ENCODE results near the gene NOD1.

The NOD1 gene

DNA sequence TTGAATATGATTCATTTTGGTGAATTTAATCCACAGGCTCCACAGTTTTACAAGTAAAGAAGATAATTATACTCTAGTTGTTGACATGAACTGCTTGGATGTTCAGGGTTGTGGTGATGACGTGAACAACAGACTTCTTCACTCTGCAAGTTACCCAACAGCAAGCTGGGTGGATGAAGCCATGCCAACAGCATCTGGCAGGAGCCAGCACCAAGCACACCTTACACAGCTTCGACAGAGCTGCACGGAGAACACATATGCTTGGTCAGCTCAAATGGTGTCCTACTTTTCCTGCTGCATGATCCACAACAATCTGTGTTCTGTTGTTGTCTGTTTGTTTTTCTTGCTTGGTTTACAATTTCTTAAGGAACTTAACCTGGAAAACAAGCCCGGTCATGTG, 9.8 kb downstream of the NOD1 start:
- no peak for DNase-seq

DNA sequence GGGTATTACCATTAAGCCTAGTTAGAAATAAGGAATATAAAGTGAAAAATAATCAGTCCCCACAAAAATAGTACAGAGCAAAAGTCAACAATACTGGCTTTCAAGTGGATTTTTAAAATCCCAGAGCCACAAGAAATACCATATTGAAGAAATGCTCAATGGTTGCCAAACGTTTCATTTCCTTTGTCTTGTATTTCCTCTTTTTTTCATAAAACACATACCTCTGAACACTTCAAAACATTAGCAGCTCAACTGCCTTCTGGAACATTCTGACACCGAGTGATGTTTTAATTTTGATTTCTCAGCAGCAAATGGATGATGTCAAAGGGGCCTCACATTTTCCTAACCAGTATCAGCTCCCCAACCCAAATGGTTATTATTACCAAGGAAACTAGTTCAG, 10.5 kb downstream of the NOD1 start:
- DNase-seq, result no peak

DNA sequence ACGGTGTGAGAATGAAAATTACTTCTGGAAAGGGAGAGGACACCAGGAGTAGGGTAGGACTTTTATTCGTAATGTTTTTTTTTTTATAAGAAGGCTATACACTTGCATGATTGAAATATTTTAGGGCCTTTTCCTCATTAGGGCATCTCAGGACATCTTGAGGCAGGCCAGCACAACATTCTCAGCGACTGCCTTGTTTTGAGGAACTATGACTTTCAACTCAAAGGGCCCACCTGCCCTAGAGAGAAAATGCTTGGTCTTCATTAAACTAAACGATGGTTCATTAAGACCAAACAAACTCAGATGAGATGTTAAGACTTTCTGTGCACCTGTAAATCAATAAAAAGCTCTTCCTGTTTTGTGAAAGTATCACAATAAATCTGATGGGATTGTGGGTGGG, 11.3 kb downstream of the NOD1 start:
- no peak for DNase-seq

DNA sequence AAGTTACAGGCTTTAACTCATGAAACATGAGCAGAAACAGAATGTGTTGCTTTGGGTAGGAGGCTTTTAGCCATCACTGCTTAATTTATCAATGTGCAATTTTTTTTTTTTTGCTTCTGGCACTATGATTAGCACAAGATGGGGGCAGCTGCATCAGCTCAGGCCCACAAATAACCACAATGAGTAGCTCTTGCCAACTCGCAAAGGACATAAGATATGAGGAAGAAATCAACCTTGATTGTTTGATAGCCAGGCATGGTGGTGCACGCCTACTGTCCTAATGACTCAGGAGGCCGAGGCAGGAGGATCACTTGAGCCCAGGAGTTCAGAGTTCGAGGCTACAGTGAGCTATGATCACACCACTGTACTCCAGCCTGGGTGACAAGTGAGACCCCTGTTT, 12.3 kb downstream of the NOD1 start:
- no peak for DNase-seq

DNA sequence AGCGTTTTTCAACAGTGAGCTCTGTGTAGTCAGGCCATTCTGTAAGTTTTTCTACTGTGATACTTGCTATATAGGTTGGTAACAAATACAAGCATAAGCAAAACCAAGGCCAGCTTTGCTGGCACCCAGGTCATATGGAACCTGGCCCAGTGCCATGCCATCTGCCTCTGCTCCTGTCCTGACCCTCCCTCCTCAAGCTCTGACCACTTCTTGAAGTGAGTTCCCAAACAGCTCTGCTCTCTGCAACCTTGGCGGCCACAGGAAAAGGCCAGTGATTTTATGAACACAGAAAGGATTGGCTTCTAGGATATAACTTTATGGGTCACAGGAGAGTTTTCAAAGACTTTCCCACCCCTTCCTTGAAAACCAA, 12.8 kb downstream of the NOD1 start:
- no peak for DNase-seq

DNA sequence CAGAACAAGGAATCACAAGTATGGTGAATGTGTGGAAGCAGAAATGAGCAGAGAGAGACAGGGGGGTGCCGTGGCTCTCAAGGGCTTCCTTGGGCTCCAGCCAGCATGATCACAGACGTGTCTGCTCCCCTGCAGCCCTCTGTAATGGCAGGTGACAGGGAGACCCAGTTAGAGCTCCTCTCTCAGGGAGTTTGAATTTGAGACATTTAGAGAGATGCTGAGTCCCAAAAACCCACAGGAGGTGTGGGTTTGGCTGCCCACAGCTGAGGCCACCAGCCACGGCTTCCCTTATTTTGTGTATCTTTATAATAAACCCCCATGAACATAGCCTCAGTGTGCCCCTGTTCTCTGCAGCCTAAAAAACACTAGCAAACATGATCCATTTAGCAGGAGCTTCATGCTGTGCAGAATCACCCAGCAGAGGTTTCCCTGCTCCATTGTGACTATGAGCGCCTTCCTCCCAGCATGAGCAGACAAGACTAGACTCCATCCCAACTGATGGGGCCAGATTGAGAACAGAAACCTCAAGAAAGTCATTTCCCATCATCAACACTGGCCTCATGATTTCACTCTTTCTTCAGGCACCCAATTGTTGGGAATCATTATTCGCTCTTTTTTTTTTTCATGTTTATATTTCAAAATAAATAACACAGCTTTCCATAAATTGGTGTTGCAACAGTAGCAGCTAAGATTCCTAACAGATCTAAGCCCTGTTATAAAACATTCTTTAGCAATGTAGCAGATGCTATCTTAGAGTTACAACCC, 13.4 kb downstream of the NOD1 start:
- no peak for DNase-seq

DNA sequence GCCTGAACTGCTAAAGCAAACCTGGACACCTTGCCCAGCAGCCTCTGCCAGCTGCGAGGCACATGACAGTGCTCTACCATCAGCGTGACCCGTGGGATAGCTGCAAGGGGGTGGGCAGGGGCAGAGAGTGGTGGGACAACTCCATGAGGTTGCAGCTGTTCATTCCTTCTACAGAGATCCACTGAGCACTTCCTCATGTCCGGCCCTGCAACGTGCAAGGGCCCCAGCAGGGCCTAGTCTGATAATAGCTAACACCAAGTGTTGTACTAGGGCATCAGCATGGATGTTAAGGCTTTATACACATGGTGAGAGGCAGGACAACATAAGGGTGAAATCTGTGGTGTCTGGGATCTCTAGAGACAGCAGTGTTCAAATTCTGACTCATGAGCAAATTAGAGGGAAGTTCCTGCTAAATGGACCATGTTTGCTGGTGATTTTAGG, 14.3 kb downstream of the NOD1 start:
- no peak for DNase-seq

DNA sequence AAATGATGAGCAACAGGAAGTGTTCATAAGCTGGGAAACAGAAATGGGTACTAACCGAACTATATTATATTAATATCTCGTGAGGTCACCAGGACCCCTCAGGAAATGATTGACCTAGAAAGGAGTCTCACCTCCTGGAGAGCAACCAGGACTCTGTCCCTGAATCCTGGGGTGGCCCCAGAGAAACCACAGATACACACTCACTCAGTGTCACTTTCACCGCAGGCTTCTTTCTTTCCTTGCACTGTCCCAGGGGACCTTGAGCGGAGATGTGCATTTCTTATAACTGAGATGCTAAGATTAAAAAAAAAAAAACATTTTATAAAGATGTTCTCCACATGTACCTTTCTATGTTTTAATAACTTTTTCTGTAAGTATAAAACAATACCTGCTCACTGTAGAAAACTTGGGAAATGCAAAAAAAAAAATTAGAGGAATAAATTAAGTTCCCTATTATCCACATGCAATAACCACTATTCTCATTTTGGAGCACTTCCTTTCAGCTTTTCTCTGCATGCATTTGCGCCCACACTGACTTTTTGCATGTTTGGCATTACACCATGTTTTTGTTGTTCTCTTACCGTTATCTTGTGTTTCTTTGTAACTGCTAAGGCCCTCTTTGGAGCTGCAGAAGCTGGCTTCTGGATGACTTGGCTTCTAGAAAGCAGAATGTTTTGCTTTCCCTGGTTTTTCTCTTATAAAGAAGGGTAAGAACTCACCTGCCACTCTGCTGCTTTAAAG, 15.0 kb downstream of the NOD1 start:
- DNase-seq, result no peak

DNA sequence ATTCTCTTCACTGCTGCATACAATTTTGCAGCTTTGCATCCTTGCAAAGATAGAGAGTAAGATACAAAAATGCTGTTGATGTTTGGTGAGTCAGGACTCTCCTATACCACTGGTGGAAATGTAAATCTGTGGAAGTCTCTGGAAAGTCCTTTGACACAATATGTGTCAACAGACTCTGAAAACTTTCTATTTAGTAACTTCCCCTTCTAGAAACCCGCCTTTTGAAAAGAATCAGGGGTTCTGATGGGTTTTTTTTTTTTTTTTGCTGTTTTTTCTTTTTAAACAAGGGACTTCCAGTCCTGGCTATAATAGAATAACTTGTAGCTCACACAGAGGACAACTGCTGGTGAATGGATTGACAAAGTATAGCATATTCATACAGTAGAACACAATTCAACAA, 16.4 kb downstream of the NOD1 start:
- DNase-seq, result no peak

DNA sequence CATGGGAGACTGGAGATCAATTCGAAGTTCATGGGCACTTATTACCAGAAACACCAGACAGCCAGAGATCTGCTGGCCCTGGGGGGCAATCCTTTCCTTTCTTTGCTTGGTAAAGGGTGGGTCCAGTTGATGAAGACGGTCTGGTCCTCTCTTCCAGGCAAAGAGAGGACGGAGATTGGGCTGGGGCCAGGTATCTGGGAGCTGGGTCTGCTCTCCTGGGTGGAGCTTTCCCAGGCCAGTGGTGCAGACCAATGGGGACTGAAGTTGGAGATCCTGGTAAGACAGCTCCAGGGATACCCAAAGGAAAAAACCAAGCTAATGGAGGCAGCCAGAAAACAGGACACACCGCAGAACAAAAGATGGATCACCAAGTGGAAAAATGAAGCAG, 18.3 kb downstream of the NOD1 start:
- DNase-seq, result no peak

DNA sequence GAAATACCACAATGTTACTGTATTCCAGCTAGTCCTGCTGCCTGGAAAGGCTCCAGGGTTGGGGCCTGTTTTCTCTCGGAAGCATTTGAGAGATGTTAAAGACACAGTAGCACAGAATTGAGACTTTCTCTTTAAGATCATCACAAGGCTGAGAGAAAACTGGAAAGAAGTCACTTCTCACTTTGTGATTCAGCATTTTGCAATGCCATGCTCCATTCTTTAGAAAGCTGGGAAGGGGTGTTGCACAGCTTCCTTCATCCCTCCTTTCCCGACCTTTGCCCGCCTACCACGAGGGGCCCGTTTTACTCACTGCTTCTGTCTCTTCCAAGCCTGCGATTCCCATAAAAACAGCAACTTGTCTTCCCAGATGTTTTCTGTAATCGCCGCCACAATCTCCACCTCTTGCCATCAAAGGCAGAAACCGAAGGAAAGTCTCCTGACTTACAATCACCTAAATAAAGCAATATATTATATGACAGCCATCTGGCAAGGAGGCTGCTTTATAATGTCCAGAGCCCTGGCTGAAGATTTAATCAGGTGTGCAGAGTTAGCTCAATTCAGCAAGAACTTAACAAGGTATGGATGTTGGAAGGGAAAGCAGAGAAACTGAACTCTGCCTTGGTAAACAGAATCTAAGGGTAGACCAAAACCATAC, 18.9 kb downstream of the NOD1 start:
- no peak for DNase-seq

DNA sequence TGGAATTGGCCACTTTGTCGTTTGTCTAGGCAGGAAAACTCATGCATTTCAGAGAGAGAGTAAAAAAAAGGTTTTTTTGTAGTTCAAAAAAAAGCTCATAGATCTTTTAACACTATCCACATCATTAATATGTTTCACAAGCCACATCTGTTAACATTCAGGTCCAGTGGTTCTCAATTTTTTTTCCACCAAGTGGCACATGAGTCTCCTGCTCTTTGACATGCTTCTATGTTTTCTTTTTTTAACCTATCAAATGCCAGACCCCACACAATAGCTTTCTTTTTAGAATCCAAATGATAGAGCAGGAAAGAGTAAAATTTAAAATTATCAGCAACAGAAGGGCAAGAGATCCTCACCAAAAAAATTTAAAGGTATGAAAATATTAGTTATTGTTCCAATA, 20.3 kb downstream of the NOD1 start:
- no peak for DNase-seq

DNA sequence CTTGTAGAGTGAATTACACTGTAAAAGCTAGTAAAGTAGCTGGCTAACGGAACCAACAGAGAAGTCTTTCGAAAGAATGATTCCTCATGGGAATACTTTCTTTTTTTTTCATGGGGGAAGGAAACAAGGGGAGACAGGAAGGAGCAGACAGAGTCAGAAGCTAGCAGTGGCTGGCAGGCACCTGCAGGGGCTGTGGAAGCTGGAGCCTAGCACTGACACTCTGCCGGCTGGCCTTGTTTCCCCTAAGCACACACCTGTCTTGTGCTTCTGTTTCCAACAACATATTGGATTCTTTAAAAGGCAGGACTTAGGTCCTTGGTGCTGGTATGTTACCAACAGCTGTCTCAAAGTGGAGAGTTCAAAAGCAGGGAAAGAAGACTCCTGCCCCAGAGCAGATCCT, 24.7 kb downstream of the NOD1 start:
- DNase-seq, result no peak

DNA sequence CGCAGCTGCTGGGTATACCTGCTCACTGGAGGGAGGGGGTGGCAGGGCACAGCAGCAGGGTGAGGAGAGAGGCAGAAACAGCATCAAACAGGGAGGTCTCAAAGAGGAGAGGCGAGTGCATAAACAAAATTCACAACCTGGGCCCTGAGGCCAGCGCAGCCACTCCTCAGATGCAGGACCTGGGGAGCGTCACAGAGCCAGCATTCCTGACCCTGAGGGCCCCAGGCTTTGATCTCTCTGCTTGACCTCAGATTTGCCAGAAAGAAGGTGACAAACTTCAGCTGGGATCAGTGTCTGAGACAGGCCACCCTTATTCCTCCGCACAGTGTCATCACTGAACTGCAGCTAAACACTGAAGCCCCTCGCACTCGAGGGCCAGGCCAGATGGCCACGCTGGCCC, 25.6 kb downstream of the NOD1 start:
- DNase-seq, result no peak

DNA sequence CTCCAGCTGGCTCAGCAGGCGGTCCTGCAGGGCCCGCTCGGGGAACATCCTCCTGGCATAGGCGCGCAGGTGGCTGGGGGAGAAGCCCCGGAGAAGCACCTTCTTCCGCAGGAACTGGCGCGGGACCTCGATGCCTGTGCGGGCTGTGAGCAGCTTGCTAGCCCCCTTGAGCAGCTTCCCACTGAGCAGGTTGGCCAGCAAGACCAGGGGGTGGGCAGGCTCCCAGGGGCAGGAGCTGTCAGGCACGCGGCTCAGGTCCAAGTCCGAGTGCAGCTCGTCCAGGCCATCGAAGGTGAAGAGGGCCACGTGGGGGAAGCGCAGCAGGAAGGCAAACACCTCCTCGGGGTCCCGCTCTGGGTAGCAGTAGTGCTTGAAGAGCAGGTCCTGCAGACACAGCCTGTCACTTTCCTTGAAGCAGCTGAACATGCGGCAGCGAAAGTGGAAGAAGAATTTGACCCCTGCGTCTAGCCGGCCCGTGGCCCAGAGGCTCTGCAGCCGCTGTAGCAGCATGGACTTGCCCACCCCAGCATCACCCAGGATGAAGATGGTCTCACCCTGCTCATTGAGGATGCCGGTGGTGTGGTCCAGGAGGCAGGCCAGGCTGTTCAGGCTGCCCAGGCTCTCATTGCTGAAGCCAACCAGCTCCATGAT, 26.2 kb downstream of the NOD1 start:
- DNase-seq, result no peak

DNA sequence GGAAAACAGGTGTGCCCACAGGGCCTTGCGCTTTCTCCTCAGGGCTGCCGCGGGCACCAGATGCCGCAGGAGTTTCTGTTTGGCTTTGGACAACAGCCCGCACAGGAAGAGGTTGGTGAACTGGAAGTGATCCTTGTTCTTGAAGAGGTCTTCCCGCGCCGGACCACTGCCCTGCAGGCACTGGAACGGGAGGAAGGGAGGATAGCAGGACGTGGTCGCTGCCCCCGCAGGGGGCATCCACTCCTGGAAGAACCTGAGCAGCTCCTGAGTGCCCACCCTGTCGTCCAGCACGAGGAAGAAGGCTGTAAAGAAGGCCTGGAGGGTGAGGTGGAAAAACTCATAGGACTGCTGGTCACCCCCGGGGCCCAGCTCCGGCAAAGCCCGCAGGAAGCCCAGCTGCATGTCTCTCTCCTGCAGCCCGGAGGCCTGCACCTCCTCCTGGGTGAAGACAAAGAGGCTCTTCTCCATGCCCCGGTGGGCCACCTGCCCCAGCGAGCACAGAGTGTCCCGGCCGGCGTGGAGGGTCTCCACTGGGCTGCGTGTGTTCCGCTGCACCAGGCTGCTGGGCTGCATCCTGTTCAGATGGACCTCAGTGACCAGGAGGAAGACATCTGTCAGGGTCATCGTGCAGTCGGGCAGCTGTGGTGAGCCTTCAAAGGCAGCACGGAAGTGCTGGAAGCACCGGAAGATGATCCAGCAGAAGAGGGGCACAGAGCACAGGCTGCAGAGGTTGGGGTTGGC, 26.9 kb downstream of the NOD1 start:
- DNase-seq, result no peak

DNA sequence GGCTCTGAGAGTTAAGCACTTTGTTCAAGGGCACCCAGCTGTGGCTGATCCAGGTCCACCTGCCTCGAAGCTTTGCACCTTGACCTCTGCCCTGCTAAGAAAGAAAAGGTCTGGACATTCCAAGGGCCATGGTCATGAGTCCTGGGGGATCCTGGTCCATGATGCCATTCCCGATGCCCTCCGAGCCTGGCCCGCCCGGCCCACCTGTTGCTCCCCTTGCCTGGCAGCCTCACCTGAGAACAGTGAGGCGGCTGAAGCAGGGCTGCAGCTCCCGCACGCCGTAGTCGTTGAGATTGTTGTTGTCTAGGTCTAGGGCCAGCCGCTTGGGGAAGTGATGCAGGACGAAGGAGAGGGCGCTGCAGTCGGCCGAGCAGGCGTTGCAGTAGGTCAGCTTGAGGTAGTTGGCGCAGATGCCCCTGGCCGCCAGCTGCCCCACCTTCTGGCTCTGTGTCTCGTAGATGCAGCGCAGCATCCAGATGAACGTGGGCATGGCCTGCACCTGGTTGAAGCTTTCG, 27.5 kb downstream of the NOD1 start:
- DNase-seq, result no peak

DNA sequence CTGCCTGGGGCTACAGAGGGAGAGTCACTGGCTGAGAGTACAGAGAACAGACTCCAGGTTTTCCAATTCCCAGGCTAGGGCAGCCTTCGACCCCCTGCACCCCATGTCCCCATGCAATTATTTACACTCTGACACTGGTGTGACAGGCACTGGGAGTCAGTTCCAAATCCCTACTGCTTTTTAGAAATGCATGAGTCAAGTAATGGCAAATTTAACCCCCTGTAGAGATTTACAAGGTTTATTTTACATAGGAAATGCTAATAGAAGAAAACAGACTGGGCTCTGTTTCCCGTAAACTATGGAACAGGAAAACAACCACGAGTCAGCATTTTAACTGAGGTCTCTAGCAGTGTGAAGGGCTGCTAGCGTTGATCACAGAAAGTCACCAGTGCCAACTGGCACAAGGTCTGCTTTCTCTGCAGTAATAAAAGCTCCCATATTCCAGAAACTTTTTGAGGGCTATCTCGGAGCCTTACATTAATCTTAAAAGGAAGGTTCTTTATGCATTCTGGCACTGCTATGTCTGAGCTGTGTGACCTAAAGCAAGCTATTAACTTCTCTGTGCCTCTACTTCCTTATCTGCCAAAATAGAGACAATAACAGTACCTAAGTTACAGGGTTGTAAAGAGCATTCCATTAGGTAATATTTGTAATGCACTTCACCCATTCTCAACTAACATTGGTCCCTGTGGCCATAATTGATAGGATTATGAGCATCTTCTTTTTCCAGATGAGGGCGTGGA, 28.2 kb downstream of the NOD1 start:
- no peak for DNase-seq

DNA sequence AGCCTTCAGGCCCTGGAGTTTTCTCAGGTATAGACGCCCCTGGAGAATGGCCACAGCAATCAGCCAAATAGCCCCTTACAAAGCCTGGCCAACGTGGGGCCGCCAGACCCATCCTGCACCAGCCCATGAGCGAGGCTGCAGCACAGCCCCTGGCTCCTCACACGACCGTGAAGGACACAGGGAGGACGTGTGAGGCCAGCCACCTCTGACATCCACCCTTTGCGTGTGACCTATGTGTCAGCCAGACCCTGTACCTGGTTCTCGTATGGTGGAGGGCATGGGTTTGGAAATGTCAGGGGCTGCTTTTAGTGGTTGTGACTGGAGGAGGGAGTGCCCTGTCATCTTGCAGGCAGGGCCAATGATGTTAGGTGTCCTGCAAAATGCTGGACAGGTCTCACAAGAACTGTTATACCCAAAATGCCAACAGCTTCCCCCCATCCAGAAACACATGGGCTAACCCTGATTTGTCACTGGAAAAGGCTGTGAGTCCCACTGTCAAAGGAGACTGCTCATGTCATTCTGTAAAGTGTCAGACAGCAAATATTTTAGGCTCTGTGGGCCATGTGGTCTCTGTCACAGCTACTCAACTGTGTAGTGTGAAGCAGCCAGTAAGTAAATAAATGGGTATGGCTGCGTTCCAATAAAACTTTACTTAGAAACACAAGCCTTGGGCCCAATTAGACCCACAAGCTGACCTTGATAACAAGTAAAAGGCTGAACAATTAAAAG, 30.0 kb downstream of the NOD1 start:
- no peak for DNase-seq

DNA sequence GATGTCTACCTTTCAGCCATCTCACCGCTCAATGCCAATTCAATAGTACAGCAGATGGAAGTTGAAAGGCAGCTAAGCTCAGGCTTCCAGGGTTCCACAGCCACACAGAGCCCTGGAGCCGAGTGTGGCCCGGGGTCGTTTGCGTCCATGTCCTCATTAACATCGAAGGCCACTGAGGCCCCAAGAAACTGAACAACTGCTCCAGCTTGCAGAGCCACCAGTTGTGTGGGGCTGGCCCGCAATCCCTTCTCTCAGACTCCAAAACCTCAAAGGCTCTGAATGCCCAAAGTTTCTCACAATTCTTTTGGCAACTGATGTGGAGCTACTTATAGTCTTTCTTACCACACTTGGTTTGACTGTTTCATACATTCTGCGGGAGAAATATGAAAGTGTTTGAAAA, 31.1 kb downstream of the NOD1 start:
- DNase-seq, result no peak

DNA sequence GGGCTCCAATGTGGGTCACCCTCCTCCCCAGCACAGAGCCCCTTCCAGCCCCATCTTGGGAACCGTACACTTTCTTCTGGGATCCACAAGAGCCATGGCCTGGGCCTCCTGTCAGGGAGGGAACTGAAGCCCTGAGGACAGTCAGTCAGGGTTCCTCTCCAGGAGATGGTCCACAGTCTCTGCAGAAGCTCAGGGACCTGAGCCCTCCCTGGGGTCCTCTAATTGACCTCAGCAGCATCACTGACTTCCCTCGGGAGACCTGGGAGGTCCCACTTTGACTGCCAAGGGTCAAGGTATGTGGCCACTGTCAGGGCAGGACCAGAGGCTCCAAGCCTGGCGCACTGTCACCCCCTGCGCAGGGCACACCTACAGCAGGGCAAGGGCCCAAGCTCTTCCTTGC, 32.3 kb downstream of the NOD1 start:
- DNase-seq, result no peak

Data from NCI-H1092 treated with DMSO at 0.1 percent for 48 hours (cell line).